ENCODE data around the gene DEFB113. TPM values are rescaled to one million over a fixed set of nuclear protein-coding genes. Genes with fewer than 3 reads are reported as not detected.

Gene DEFB113
- total RNA-seq, 1 experiment from 2014 or later: not detected

DNA sequence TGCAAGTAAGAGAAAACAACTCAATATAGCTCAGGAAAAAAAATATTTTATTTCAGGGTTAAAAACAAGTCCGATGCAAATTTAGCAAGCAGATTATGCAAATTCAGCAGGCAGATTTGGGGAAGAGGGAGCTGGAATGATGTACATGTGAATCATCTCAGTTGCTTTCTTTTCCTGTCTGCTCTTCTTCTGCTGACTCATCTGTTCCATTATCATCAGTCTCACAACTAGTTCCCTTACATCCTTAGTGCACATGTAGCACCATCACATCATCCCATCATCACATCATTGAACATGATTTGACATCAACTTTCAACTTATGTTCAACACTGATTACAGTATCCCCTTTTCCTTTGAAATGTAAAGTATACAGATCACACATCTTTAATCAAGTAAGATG lies 11.5 kb upstream of the DEFB113 start (continued):
- TF ChIP-seq, protein P1, sequence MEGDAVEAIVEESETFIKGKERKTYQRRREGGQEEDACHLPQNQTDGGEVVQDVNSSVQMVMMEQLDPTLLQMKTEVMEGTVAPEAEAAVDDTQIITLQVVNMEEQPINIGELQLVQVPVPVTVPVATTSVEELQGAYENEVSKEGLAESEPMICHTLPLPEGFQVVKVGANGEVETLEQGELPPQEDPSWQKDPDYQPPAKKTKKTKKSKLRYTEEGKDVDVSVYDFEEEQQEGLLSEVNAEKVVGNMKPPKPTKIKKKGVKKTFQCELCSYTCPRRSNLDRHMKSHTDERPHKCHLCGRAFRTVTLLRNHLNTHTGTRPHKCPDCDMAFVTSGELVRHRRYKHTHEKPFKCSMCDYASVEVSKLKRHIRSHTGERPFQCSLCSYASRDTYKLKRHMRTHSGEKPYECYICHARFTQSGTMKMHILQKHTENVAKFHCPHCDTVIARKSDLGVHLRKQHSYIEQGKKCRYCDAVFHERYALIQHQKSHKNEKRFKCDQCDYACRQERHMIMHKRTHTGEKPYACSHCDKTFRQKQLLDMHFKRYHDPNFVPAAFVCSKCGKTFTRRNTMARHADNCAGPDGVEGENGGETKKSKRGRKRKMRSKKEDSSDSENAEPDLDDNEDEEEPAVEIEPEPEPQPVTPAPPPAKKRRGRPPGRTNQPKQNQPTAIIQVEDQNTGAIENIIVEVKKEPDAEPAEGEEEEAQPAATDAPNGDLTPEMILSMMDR (IDR thresholded peaks at IDR 0.05 in 2 of 3, conservative IDR thresholded peaks at IDR 0.05 in 1 of 3; ENCODE audit: borderline replicate concordance in 1 of 3, insufficient read depth in 1 of 3, low read depth in 2 of 3, low read length in 2 of 3): no peak
- no peak for TF ChIP-seq CBX3 (IDR thresholded peaks at IDR 0.05; ENCODE audit: low read depth)
- TF ChIP-seq, protein P2, sequence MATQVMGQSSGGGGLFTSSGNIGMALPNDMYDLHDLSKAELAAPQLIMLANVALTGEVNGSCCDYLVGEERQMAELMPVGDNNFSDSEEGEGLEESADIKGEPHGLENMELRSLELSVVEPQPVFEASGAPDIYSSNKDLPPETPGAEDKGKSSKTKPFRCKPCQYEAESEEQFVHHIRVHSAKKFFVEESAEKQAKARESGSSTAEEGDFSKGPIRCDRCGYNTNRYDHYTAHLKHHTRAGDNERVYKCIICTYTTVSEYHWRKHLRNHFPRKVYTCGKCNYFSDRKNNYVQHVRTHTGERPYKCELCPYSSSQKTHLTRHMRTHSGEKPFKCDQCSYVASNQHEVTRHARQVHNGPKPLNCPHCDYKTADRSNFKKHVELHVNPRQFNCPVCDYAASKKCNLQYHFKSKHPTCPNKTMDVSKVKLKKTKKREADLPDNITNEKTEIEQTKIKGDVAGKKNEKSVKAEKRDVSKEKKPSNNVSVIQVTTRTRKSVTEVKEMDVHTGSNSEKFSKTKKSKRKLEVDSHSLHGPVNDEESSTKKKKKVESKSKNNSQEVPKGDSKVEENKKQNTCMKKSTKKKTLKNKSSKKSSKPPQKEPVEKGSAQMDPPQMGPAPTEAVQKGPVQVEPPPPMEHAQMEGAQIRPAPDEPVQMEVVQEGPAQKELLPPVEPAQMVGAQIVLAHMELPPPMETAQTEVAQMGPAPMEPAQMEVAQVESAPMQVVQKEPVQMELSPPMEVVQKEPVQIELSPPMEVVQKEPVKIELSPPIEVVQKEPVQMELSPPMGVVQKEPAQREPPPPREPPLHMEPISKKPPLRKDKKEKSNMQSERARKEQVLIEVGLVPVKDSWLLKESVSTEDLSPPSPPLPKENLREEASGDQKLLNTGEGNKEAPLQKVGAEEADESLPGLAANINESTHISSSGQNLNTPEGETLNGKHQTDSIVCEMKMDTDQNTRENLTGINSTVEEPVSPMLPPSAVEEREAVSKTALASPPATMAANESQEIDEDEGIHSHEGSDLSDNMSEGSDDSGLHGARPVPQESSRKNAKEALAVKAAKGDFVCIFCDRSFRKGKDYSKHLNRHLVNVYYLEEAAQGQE (IDR thresholded peaks at IDR 0.05; ENCODE audit: low read depth): no peak

DNA sequence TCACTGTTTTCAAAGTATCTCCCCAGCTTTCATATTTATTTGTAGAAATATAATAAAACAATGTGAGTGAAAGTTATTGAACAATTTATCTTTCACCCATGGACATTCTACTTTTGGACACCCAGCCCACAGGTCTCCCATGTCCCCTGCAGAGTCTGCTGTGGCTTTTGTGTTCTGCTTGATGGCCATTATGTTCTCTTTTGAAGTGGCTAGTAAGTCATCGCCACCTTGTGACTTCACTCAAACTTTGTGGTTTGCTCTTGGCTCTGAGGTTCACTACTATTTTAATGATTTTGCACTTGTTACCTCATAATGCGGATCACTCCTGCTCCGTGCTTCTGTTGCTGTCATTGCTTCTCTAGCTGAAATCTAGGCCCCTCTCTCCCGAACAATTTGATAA lies 10.2 kb upstream of the DEFB113 start:
- ATAC-seq (no peak), DNase-seq (ENCODE audit: low read depth, low spot score) (no peak)
- Histone ChIP-seq H4K20me1 (ENCODE audit: insufficient read depth) (no peaks in the 10 kb centered on the region), H3K9me3 (ENCODE audit: control insufficient read depth in 1 of 2, insufficient read depth in 1 of 2, low read depth in 1 of 2, low read length in 2 of 2) (no peaks in the 10 kb centered on the region), H3K4me3 (replicated peaks in 1 of 2; ENCODE audit: low read depth in 1 of 2, low read length in 2 of 2) (no peak overlapping the region), H3K27ac (ENCODE audit: low read depth, low read length) (no peak overlapping the region), H3K4me1 (ENCODE audit: control insufficient read depth in 1 of 2, insufficient read depth in 2 of 2, low read length in 2 of 2) (no peaks in the 10 kb centered on the region), H3K36me3 (ENCODE audit: control insufficient read depth in 1 of 2, insufficient read depth in 2 of 2, low read length in 2 of 2) (no peaks in the 10 kb centered on the region), H3K4me2 (ENCODE audit: low read length) (no peak overlapping the region), H3K9me2 (ENCODE audit: insufficient read depth) (no peaks in the 10 kb centered on the region), H3K27me3 (ENCODE audit: insufficient read depth, low read length) (0 out of 2 replicates have a peak, but pooled peaks cover 11% of the 10 kb centered on the region), H3K79me2 (ENCODE audit: insufficient read depth, low read length) (no peaks in the 10 kb centered on the region), H3K9ac (ENCODE audit: low read length) (no peak overlapping the region), H2AFZ (ENCODE audit: low read depth, low read length, poor library complexity, severe bottlenecking) (no peak overlapping the region)
- CTCF ChIA-PET: no interaction called here
- intact Hi-C loops (cut with micrococcal nuclease): no loop called here
- no peak for TF ChIP-seq SP1 (IDR thresholded peaks at IDR 0.05; ENCODE audit: low read depth)
- no peak for TF ChIP-seq POLR2A (IDR thresholded peaks at IDR 0.05; ENCODE audit: borderline replicate concordance, extremely low read depth, insufficient read depth, insufficient read length)
- TF ChIP-seq EZH2 (IDR thresholded peaks at IDR 0.05): no peak
- TF ChIP-seq ZFX (IDR thresholded peaks at IDR 0.05): no peak
- no peak for TF ChIP-seq TCF7L2 (IDR thresholded peaks at IDR 0.05; ENCODE audit: borderline replicate concordance, extremely low read depth, insufficient read depth, insufficient read length)
- TF ChIP-seq POLR2AphosphoS5 (IDR thresholded peaks at IDR 0.05; ENCODE audit: low read depth, low read length): no peak
- BruUV-seq (replicated peaks): no TSS peak
- POLR2A ChIA-PET: no interaction called here
- RAD21 ChIA-PET (ENCODE audit: low non-redundant PET in 1 of 2, low total read pairs in 2 of 2, uncharacterized antibody in 2 of 2, unreplicated experiment in 2 of 2): no interaction called here
